MCF 10A (cell line): ENCODE data around the gene FOXC2. TPM values are rescaled to one million over a fixed set of nuclear protein-coding genes. Genes with fewer than 3 reads are reported as not detected.

Source experiments
- BruUV-seq: library from RNA; stranded (reverse); fragments of 400-500 nt; replicated peaks from 2 replicates; lab custom pipeline; 2021; lab: Mats Ljungman, UMichigan
- CTCF ChIA-PET: fragments of 300-600 bp; sonication (Branson Sonifier 250); formaldehyde crosslinking; extraction: SDS; loops from one replicate; lab custom pipeline; 2021; ENCODE audit warnings: antibody characterized with exemption, inconsistent platforms; lab: Yijun Ruan, JAX
- POLR2A ChIA-PET: fragments of 300-600, 350-650 bp; sonication (Branson Sonifier 250); formaldehyde crosslinking; extraction: SDS; loops from one replicate; lab custom pipeline; 2020; ENCODE audit warnings: antibody characterized with exemption, inconsistent platforms; lab: Yijun Ruan, JAX
- DNase-seq: peaks from one replicate; pipeline ENCODE4 v3.0.0-alpha.2; 2018; ENCODE audit not compliant: unreplicated experiment
- H3K27ac Mint-ChIP-seq: one replicate; pipeline ENCODE4 v1.8.0; 2022; ENCODE audit warnings: mild to moderate bottlenecking, low read depth, mixed read lengths; ENCODE audit not compliant: unreplicated experiment
- H3K27me3 Mint-ChIP-seq: one replicate; pipeline ENCODE4 v1.8.0; 2022; ENCODE audit warnings: mixed read lengths; ENCODE audit not compliant: insufficient read depth, unreplicated experiment
- H3K36me3 Mint-ChIP-seq: one replicate; pipeline ENCODE4 v1.8.0; 2022; ENCODE audit warnings: mild to moderate bottlenecking, moderate library complexity, mixed read lengths; ENCODE audit not compliant: insufficient read depth, unreplicated experiment
- H3K4me1 Mint-ChIP-seq: one replicate; pipeline ENCODE4 v1.8.0; 2022; ENCODE audit warnings: mixed read lengths; ENCODE audit not compliant: insufficient read depth, unreplicated experiment
- H3K4me3 Mint-ChIP-seq: one replicate; pipeline ENCODE4 v1.8.0; 2022; ENCODE audit warnings: mild to moderate bottlenecking, moderate library complexity, mixed read lengths; ENCODE audit not compliant: unreplicated experiment
- H3K9me3 Mint-ChIP-seq: one replicate; pipeline ENCODE4 v1.8.0; 2022; ENCODE audit warnings: mixed read lengths; ENCODE audit not compliant: unreplicated experiment
- CTCF ChIP-seq: fragments of 200-600 bp; IDR thresholded peaks from one replicate; pipeline ENCODE4 v1.8.0; 2022; ENCODE audit warnings: antibody characterized with exemption, mild to moderate bottlenecking; ENCODE audit not compliant: unreplicated experiment
- intact Hi-C: fragments of 100-400 bp; cut with micrococcal nuclease; formaldehyde crosslinking; loops from 2 replicates; pipeline ENCODE4 v1.14.1; 2022
- total RNA-seq: library from RNA; stranded (reverse); gene quantifications from 2 replicates; pipeline ENCODE4 v1.2.3, GENCODE V29; 2022

The FOXC2 gene
- total RNA-seq, 1 experiment from 2014 or later = 22.5 TPM

GRCh38 chr16:86545481-86545880, 21.1 kb upstream of the FOXC2 start:
- Mint-ChIP-seq H3K9me3 (no peaks in the 10 kb centered on the region), H3K27ac (no peak overlapping the region), H3K4me1 (no peaks in the 10 kb centered on the region), H3K36me3 (peaks cover 43% of the 10 kb centered on the region), H3K27me3 (no peaks in the 10 kb centered on the region), H3K4me3 (no peak overlapping the region)
- no peak for TF ChIP-seq CTCF
- ChIA-PET POLR2A (no interaction called here), CTCF (interaction anchor here (0.7 kb wide), 2 partner anchors 552 to 830 kb away, joined by 3 to 4 read pairs; no protein-coding TSS in a partner anchor)
- intact Hi-C loops = no loop called here
- BruUV-seq = no TSS peak
- no peak for DNase-seq

- CTCF ChIA-PET = no interaction called here
- no TSS peak for BruUV-seq
- no peaks in the 10 kb centered on the region for H3K27me3 Mint-ChIP-seq
- H3K27ac Mint-ChIP-seq = no peak overlapping the region
- POLR2A ChIA-PET = no interaction called here
- H3K4me1 Mint-ChIP-seq = no peaks in the 10 kb centered on the region
- peaks cover 36% of the 10 kb centered on the region for H3K36me3 Mint-ChIP-seq
- no peaks in the 10 kb centered on the region for H3K9me3 Mint-ChIP-seq
- H3K4me3 Mint-ChIP-seq = no peak overlapping the region
- DNase-seq = no peak
- TF ChIP-seq CTCF = no peak
- intact Hi-C loops = no loop called here
Measured at GRCh38 chr16:86545954-86546637, 20.5 kb upstream of the FOXC2 start.

- H3K4me1 Mint-ChIP-seq = no peaks in the 10 kb centered on the region
Measured at GRCh38 chr16:86546638-86547013, 20.0 kb upstream of the FOXC2 start.

GRCh38 chr16:86547286-86547685, 19.3 kb upstream of the FOXC2 start:
- Mint-ChIP-seq H3K36me3 (peaks cover 25% of the 10 kb centered on the region), H3K27me3 (no peaks in the 10 kb centered on the region), H3K27ac (no peak overlapping the region), H3K9me3 (no peaks in the 10 kb centered on the region), H3K4me1 (no peaks in the 10 kb centered on the region), H3K4me3 (no peak overlapping the region)
- CTCF ChIA-PET = no interaction called here
- POLR2A ChIA-PET = no interaction called here
- no peak for TF ChIP-seq CTCF
- no peak for DNase-seq
- intact Hi-C loops = no loop called here
- BruUV-seq = no TSS peak

More at GRCh38 chr16:86546638-86547013, 20.0 kb upstream of the FOXC2 start:
- Mint-ChIP-seq H3K27ac (no peak overlapping the region), H3K27me3 (no peaks in the 10 kb centered on the region), H3K4me3 (no peak overlapping the region), H3K9me3 (no peaks in the 10 kb centered on the region), H3K36me3 (peaks cover 31% of the 10 kb centered on the region)
- ChIA-PET CTCF (no interaction called here), POLR2A (no interaction called here)
- no peak for TF ChIP-seq CTCF
- intact Hi-C loops = no loop called here
- DNase-seq = no peak
- BruUV-seq = no TSS peak
